T-cell (primary cell): Measurements from ENCODE around the gene PACS2. TPM values are rescaled to one million over a fixed set of nuclear protein-coding genes. Genes with fewer than 3 reads are reported as not detected.

Source experiments
- ATAC-seq, 4 experiments: fragments of 200-7000 bp in 3 of 4; fragments of 150-1000 bp in 1 of 4; cut with Tn5 transposase; replicated peaks in 1 of 4; 1 replicate in 3 of 4; 2 replicates in 1 of 4; pipeline ENCODE4 v1.10.0; 2021; ENCODE audit warnings: moderate library complexity in 3 of 4, mild to moderate bottlenecking in 2 of 4, moderate number of reproducible peaks in 1 of 4
- CTCF ChIA-PET, 2 donors: fragments of 300-600 bp; sonication (Branson Sonifier 250); formaldehyde crosslinking; loops; one replicate each; lab custom pipeline; 2022; ENCODE audit warnings: antibody characterized with exemption in 2 of 2; lab: Charles Lee
- POLR2A ChIA-PET, 2 donors: fragments of 300-600 bp; sonication (Branson Sonifier 250); formaldehyde crosslinking; loops; one replicate each; lab custom pipeline; 2022; ENCODE audit warnings: antibody characterized with exemption in 2 of 2; lab: Charles Lee
- DNase-seq, 35 experiments: peaks; one replicate each; pipeline versions ENCODE4 v3.0.0 to v3.0.0-alpha.2; 2013 to 2023
- H3K27ac ChIP-seq: one replicate; pipeline ENCODE4 v1.5.1; 2013; ENCODE audit warnings: low read length
- H3K27me3 ChIP-seq, 2 experiments: replicated peaks in 1 of 2; 1 replicate in 1 of 2; 2 replicates in 1 of 2; pipeline versions ENCODE4 v1.6.1 to v1.7.0; 2013; ENCODE audit warnings: low read length in 1 of 2, mixed read lengths in 1 of 2; ENCODE audit not compliant: control insufficient read depth in 2 of 2, insufficient read depth in 2 of 2; ENCODE audit errors: extremely low read depth in 1 of 2
- H3K36me3 ChIP-seq, 2 donors: 1 replicate in 1 of 2; 2 replicates in 1 of 2; pipeline versions ENCODE4 v1.6.1 to v1.7.0; 2013; ENCODE audit warnings: low read length in 1 of 2; ENCODE audit not compliant: control insufficient read depth in 2 of 2, insufficient read depth in 1 of 2; ENCODE audit errors: extremely low read depth in 1 of 2
- H3K4me1 ChIP-seq, 2 experiments: 1 replicate in 1 of 2; 2 replicates in 1 of 2; pipeline versions ENCODE4 v1.6.1 to v1.7.0; 2013; ENCODE audit warnings: low read length in 2 of 2, mixed read lengths in 1 of 2; ENCODE audit not compliant: insufficient read depth in 2 of 2, control insufficient read depth in 1 of 2; ENCODE audit errors: extremely low read depth in 1 of 2
- H3K4me3 ChIP-seq, 2 donors: 1 replicate in 1 of 2; 2 replicates in 1 of 2; pipeline versions ENCODE4 v1.5.1 to v1.7.0; 2013; ENCODE audit warnings: mild to moderate bottlenecking in 2 of 2, low read length in 1 of 2, moderate library complexity in 1 of 2; ENCODE audit not compliant: control insufficient read depth in 1 of 2; ENCODE audit errors: extremely low read depth in 1 of 2
- H3K9me3 ChIP-seq: 2 replicates; pipeline ENCODE4 v1.7.0; 2013
- H3K27ac Mint-ChIP-seq, 2 donors: one replicate each; pipeline ENCODE4 v1.8.0; 2020 to 2021; ENCODE audit warnings: mild to moderate bottlenecking in 2 of 2, mixed read lengths in 2 of 2
- H3K27me3 Mint-ChIP-seq, 2 donors: one replicate each; pipeline ENCODE4 v1.8.0; 2021 to 2022; ENCODE audit warnings: mixed read lengths in 2 of 2
- H3K36me3 Mint-ChIP-seq: one replicate; pipeline ENCODE4 v1.8.0; 2021; ENCODE audit warnings: mixed read lengths
- H3K4me1 Mint-ChIP-seq, 3 donors: one replicate each; pipeline ENCODE4 v1.8.0; 2020 to 2022; ENCODE audit warnings: mixed read lengths in 3 of 3, mild to moderate bottlenecking in 1 of 3
- H3K4me3 Mint-ChIP-seq, 3 donors: one replicate each; pipeline ENCODE4 v1.8.0; 2020 to 2022; ENCODE audit warnings: mild to moderate bottlenecking in 3 of 3, mixed read lengths in 3 of 3, moderate library complexity in 3 of 3
- H3K9me3 Mint-ChIP-seq, 3 donors: one replicate each; pipeline ENCODE4 v1.8.0; 2020 to 2022; ENCODE audit warnings: mixed read lengths in 3 of 3
- WGBS: methylation state at CpG from one replicate; pipeline ENCODE4 v1.1.5; 2013; ENCODE audit warnings: missing lambda C conversion rate; ENCODE audit not compliant: insufficient coverage; 5-methylcytosine and 5-hydroxymethylcytosine counted together
- total RNA-seq, 35 experiments: library from RNA in 6 of 35; stranded (reverse) in 6 of 35; fragments of 120-200 nt in 1 of 35; gene quantifications; one replicate each; pipeline versions ENCODE4 v1.2.1 to v1.2.4 and lab custom pipeline; 2013 to 2026

The PACS2 gene
- total RNA-seq, 5 donors from 2014 or later (not counting 1 experiment from before 2014, with no cell fraction given), result 70.9 to 86.9 (median 78.0) TPM

DNA sequence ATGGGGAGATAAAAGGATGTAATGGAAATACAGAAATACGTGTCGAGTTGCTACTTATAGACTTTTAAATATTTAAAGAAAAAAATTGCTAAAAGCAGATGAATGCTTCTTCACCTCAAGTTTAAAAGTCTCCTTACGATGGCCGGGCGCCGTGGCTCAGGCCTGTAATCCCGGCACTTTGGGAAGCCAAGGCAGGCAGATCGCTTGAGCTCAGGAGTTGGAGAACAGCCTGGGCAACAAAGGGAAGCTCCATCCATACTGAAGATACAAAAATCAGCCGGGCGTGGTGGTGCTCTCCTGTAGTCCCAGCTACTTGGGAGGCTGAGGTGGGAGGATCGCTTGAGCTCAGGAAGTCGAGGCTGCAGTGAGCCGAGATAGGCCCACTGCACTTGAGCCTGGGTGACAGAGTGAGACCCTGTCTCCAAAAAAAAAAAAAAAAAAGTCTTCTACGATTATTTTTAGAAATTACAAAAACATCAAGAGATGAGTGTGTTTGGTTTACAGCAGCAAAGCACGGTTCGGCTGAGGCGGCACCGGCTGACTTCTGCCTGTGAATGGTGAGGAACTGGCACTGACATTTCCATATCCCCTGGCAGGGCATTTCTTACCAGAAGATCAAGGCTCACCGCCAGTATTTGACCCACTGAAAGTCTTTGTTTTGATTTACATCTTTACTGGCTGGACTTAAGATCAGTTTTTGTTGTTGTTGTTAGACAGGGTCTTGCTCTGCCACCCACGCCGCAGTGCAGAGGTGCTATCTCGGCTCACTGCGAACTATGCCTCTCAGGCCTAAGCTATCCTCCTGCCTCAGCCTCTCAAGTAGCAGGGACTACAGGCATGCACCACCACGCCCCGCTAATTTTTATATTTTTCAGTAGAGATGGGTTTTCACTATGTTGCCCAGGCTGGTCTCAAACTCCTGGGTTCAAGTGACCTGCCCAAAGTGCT, 101.2 kb downstream of the PACS2 start:
- Histone ChIP-seq H3K27ac (no peak overlapping the region), H3K4me3 (peak overlapping the region in 1 of 2 donors; percentile 19), H3K36me3 (no peaks in the 10 kb centered on the region), H3K4me1 (peaks cover 10 to 40% of the 10 kb centered on the region in 2 experiments), H3K9me3 (no peaks in the 10 kb centered on the region), H3K27me3 (peaks cover 0 to 63% of the 10 kb centered on the region in 2 experiments)
- ATAC-seq (no peak), DNase-seq (no peak)
- peak overlapping the region; percentile 64 to 75 (median 68) for H3K4me3 Mint-ChIP-seq
- H3K4me1 Mint-ChIP-seq, result peaks cover 11 to 19% (median 16%) of the 10 kb centered on the region in 3 donors
- ChIA-PET POLR2A (no interaction called here), CTCF (interaction anchor here in 1 of 2 donors (0.7 kb wide), 1 partner anchor 66 kb away, joined by 9 read pairs; no protein-coding TSS in a partner anchor)
- no peaks in the 10 kb centered on the region for H3K36me3 Mint-ChIP-seq
- peaks cover 5 to 20% of the 10 kb centered on the region in 2 donors for H3K27me3 Mint-ChIP-seq
- 99% methylated on average over 9 of the region's 25 CpGs for WGBS
- no peaks in the 10 kb centered on the region for H3K9me3 Mint-ChIP-seq
- H3K27ac Mint-ChIP-seq, result peak overlapping the region in 1 of 2 donors; percentile 68

DNA sequence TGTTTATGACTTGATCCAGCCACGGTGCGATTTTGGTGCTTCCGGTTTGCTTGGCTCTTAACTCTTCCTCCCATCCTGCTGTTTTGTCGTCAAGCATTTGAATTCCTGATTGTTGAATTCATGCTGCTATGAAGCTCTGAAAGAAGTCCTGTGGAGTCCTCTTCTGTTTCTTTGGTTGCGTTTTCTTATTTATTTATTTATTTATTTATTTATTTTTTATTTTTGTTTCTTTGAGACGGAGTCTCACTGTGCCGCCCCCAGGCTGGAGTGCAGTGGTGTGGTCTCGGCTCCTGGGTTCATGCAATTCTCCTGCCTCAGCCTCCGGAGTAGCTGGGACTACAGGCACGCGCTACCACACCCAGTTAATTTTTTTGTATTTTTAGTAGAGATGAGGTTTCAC, 102.1 kb downstream of the PACS2 start:
- Histone ChIP-seq H3K27ac (no peak overlapping the region), H3K4me3 (no peak overlapping the region), H3K4me1 (peaks cover 8 to 42% of the 10 kb centered on the region in 2 experiments), H3K9me3 (no peaks in the 10 kb centered on the region), H3K36me3 (no peaks in the 10 kb centered on the region), H3K27me3 (peaks cover 0 to 56% of the 10 kb centered on the region in 2 experiments)
- peaks cover 5 to 15% of the 10 kb centered on the region in 2 donors for H3K27me3 Mint-ChIP-seq
- no peak overlapping the region for H3K27ac Mint-ChIP-seq
- no peaks in the 10 kb centered on the region for H3K9me3 Mint-ChIP-seq
- ChIA-PET CTCF (interaction anchor here in 1 of 2 donors (0.6 kb wide), 1 partner anchor 32 kb away, joined by 3 read pairs; no protein-coding TSS in a partner anchor), POLR2A (interaction anchor here in 1 of 2 donors (0.7 kb wide), 1 partner anchor 64 kb away, joined by 8 read pairs; no protein-coding TSS in a partner anchor)
- DNase-seq (no peak), ATAC-seq (no peak)
- H3K4me1 Mint-ChIP-seq, result peaks cover 19 to 25% (median 22%) of the 10 kb centered on the region in 3 donors
- no peak overlapping the region for H3K4me3 Mint-ChIP-seq
- WGBS, result 95% methylated on average over 4 of the region's 11 CpGs
- H3K36me3 Mint-ChIP-seq, result no peaks in the 10 kb centered on the region

DNA sequence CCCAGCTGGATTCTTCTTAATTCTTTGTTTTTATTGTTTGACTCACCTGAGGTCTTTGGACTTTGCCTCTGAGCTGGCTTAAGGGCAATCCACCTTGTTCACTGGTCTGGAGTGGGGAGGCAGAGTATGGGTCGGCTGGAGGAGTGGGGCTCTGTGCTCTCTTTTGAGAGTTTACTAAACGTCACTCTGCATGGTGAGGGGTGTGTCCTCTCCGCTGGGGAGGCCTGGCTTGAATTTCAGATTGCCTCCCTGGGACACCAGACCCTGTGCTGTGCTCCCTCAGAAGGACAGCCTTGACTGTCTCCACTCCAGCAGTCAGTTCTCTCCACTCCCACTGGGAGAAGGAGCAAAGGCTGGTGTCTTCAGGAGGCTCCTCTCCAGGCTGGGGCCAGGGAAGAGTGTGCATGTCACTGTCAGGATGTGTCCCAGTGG, 103.2 kb downstream of the PACS2 start:
- Mint-ChIP-seq H3K9me3 (no peaks in the 10 kb centered on the region), H3K36me3 (no peaks in the 10 kb centered on the region), H3K27ac (no peak overlapping the region), H3K27me3 (peaks cover 5 to 12% of the 10 kb centered on the region in 2 donors), H3K4me1 (peaks cover 29 to 36% (median 29%) of the 10 kb centered on the region in 3 donors), H3K4me3 (peak overlapping the region; percentile 34 to 64 (median 37))
- 100% methylated on average over 1 of the region's 3 CpGs for WGBS
- peaks cover 7 to 44% of the 10 kb centered on the region in 2 experiments for H3K4me1 ChIP-seq
- peaks cover 0 to 45% of the 10 kb centered on the region in 2 experiments for H3K27me3 ChIP-seq
- ATAC-seq (no peak), DNase-seq (no peak)
- no peaks in the 10 kb centered on the region for H3K36me3 ChIP-seq
- H3K4me3 ChIP-seq, result no peak overlapping the region
- POLR2A ChIA-PET, result interaction anchor here (0.7 kb wide), 2 partner anchors 80 to 316 kb away, joined by 5 to 11 read pairs; no protein-coding TSS in a partner anchor
- CTCF ChIA-PET, result interaction anchor here in 1 of 2 donors (1.0 kb wide), 1 partner anchor 44 kb away, joined by 3 read pairs; no protein-coding TSS in a partner anchor
- no peak overlapping the region for H3K27ac ChIP-seq
- no peaks in the 10 kb centered on the region for H3K9me3 ChIP-seq

DNA sequence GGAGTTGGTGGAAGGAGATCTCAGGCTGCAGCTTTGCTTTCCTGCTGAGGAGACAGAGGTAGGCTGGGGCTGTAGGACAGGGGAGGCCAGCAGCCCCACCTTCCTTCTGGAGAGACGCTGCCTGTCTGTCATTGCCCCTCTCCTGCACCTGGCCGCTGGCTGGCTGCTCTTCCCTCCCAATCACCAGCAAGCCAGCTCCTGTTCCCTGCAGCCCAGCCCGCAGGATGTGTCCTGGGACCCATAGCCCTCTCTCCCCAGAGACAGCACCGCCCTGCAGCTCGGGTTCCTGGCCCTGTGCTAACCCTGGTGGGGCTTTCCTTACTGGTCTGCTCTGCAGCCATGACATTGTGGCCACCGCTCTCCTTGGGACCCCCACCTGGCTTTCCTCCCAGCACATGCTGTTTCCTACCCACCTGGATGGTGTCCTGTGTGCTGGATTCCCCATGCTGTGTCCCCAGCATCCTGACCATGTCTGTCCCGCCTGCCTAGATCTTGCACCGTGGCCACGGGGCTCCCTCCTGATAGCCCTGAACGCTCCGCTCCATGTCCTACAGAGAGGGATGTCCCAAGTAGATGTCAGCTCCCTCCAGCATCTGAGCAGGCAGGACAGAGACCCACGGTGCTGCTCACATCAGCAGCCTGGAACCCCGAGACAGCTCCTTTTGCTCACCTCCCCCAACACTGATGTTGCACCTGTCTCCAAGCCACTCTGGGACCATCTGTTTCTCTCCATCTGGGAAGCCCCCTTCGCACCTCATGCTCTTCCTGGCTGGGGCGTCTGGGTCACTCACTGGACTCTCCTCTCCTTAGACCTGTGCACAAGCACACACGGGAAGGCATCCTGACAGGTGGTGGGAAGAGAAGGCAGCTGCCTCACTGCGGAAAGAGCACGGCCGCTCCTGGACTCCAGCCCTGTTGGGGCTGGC, 104.0 kb downstream of the PACS2 start:
- H3K27ac Mint-ChIP-seq, result peak overlapping the region in 1 of 2 donors; percentile 48
- Histone ChIP-seq H3K4me3 (peak overlapping the region in 1 of 2 donors; percentile 57), H3K36me3 (no peaks in the 10 kb centered on the region), H3K9me3 (no peaks in the 10 kb centered on the region), H3K27ac (no peak overlapping the region), H3K27me3 (peaks cover 0 to 37% of the 10 kb centered on the region in 2 experiments), H3K4me1 (peaks cover 7 to 45% of the 10 kb centered on the region in 2 experiments)
- no peak for ATAC-seq
- no peaks in the 10 kb centered on the region for H3K9me3 Mint-ChIP-seq
- H3K4me1 Mint-ChIP-seq, result peaks cover 31 to 36% (median 32%) of the 10 kb centered on the region in 3 donors
- no peaks in the 10 kb centered on the region for H3K36me3 Mint-ChIP-seq
- ChIA-PET CTCF (interaction anchor here in 1 of 2 donors (1.0 kb wide), 1 partner anchor 45 kb away, joined by 3 read pairs; no protein-coding TSS in a partner anchor), POLR2A (no interaction called here)
- 91% methylated on average over 15 of the region's 19 CpGs for WGBS
- no peak for DNase-seq
- H3K27me3 Mint-ChIP-seq, result peaks cover 0 to 3% of the 10 kb centered on the region in 2 donors
- peak overlapping the region; percentile 54 to 73 (median 64) for H3K4me3 Mint-ChIP-seq

DNA sequence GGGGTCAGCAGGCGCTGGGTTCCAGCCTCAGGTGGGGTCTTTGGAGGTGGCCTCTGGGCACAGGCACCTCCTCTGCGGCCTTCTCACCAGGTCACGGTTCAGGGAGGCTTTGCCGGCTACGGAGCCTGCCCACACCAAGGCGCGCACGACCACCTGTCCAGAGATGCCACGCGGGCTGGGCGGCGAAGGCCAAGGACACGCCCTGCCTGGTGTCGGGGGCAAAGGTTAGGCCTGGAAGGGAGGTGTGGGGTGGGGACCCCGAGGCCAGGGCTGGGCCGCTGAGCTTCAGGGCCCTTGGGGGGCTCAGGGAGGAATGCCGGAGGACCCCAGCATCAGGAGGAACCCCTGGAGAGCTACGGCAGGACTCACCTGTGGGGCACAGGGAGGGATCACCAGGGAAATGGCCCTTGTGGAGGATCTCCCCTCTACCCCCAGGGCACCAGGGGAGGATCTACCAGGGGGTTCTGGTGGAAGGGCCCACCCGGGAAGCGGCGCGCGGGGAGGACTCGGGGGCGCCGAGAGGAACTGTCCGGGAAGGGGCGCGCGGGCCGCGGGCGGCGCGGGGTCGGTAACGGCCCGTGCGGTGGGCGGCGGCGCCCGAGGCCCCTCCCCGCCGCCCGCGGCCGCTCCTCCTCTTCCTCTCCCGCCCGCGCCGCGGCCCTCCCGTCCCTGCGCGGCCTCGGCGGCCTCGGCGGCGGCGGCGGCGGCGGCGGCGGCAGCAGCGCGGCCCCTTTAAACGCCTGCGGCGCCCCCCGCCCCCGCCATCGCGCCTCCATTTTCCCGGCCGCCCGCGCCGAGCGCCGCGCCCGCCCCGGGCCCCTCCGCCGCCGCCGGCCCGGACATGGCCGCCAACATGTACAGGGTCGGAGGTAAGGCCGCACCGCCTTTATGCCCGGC, 104.9 kb downstream of the PACS2 start, which contains the start of gene MTA1:
MTA1 (plus strand) TSS at position 633 of the 897 bp plus-strand sequence; CDS start at position 842, 209 bp downstream.
- H3K27ac Mint-ChIP-seq, result peak within 1 kb of the TSS in 1 of 2 donors; percentile 86
- H3K9me3 Mint-ChIP-seq, result no peaks in the 10 kb centered on the region
- peak; percentile 71 to 76 (median 72) for ATAC-seq

More for the DNA sequence above, 104.9 kb downstream of the PACS2 start, which contains the start of gene MTA1:
- Mint-ChIP-seq H3K27me3 (peaks cover 0 to 2% of the 10 kb centered on the region in 2 donors), H3K36me3 (no peaks in the 10 kb centered on the region), H3K4me3 (peak within 1 kb of the TSS; percentile 79 to 88 (median 84)), H3K4me1 (peaks cover 31 to 39% (median 33%) of the 10 kb centered on the region in 3 donors)
- Histone ChIP-seq H3K27ac (peak within 1 kb of the TSS; percentile 38), H3K9me3 (no peaks in the 10 kb centered on the region), H3K4me3 (peak within 1 kb of the TSS; percentile 66 to 82), H3K4me1 (peaks cover 7 to 42% of the 10 kb centered on the region in 2 experiments), H3K27me3 (peaks cover 0 to 28% of the 10 kb centered on the region in 2 experiments), H3K36me3 (no peaks in the 10 kb centered on the region)
- ChIA-PET CTCF (no interaction called here), POLR2A (no interaction called here)
- WGBS, result 11% methylated on average over 89 of the region's 96 CpGs
- peak in 27 of 35 experiments; percentile 13 to 73 (median 26) for DNase-seq
